H9 (cell line): Measurements from ENCODE around the gene CDNF. TPM values are rescaled to one million over a fixed set of nuclear protein-coding genes. Genes with fewer than 3 reads are reported as not detected.

Source experiments
- DNase-seq: peaks from one replicate; pipeline ENCODE4 v3.0.0-alpha.2; 2017
- H2AFZ ChIP-seq: one replicate; pipeline ENCODE4 v1.6.1; 2013; ENCODE audit warnings: mild to moderate bottlenecking, low read length, control low read depth, moderate library complexity
- H2AK5ac ChIP-seq: 2 replicates; pipeline ENCODE4 v1.6.1; 2013; ENCODE audit warnings: low read length, control low read depth, mixed read lengths; ENCODE audit not compliant: insufficient read length
- H2BK120ac ChIP-seq: one replicate; pipeline ENCODE4 v1.6.1; 2013; ENCODE audit warnings: low read depth, mild to moderate bottlenecking, low read length, control low read depth, inconsistent platforms; ENCODE audit not compliant: poor library complexity, severe bottlenecking
- H2BK12ac ChIP-seq: 2 replicates; pipeline ENCODE4 v1.6.1; 2013; ENCODE audit warnings: low read length, control low read depth, mixed read lengths, low read depth; ENCODE audit not compliant: insufficient read length
- H2BK15ac ChIP-seq: 2 replicates; pipeline ENCODE4 v1.6.1; 2013; ENCODE audit warnings: low read depth, low read length, control low read depth
- H2BK20ac ChIP-seq: one replicate; pipeline ENCODE4 v1.6.1; 2013; ENCODE audit warnings: low read depth, mild to moderate bottlenecking, low read length, control low read depth, inconsistent platforms; ENCODE audit not compliant: poor library complexity, severe bottlenecking
- H2BK5ac ChIP-seq: 2 replicates; pipeline ENCODE4 v1.6.1; 2013; ENCODE audit warnings: low read length, control low read depth, mixed read lengths; ENCODE audit not compliant: insufficient read length
- H3K14ac ChIP-seq: 2 replicates; pipeline ENCODE4 v1.6.1; 2013; ENCODE audit warnings: low read length, control low read depth; ENCODE audit not compliant: insufficient read depth
- H3K18ac ChIP-seq: 2 replicates; pipeline ENCODE4 v1.6.1; 2013; ENCODE audit warnings: low read depth, mild to moderate bottlenecking, mixed read lengths, low read length, control low read depth; ENCODE audit not compliant: insufficient read length
- H3K23ac ChIP-seq: 2 replicates; pipeline ENCODE4 v1.6.1; 2013; ENCODE audit warnings: low read length, control low read depth, mixed read lengths, low read depth; ENCODE audit not compliant: insufficient read length
- H3K23me2 ChIP-seq: 2 replicates; pipeline ENCODE4 v1.6.1; 2013; ENCODE audit warnings: low read depth, mild to moderate bottlenecking, mixed read lengths, low read length, control low read depth; ENCODE audit not compliant: insufficient read length, poor library complexity, severe bottlenecking
- H3K27ac ChIP-seq: 2 replicates; pipeline ENCODE4 v1.5.1; 2013; ENCODE audit warnings: low read length, control low read depth, mixed read lengths, low read depth; ENCODE audit not compliant: insufficient read length
- H3K27me3 ChIP-seq: 2 replicates; pipeline ENCODE4 v1.6.1; 2013; ENCODE audit warnings: low read length, control low read depth, inconsistent platforms; ENCODE audit not compliant: insufficient read depth
- H3K4ac ChIP-seq: 2 replicates; pipeline ENCODE4 v1.6.1; 2013; ENCODE audit warnings: low read depth, mild to moderate bottlenecking, control low read depth, inconsistent platforms, low read length, moderate library complexity
- H3K4me1 ChIP-seq: 2 replicates; pipeline ENCODE4 v1.6.1; 2013; ENCODE audit warnings: low read length, control low read depth, inconsistent platforms; ENCODE audit not compliant: insufficient read depth
- H3K4me2 ChIP-seq: 2 replicates; pipeline ENCODE4 v1.6.1; 2013; ENCODE audit warnings: low read length, control low read depth, mixed read lengths; ENCODE audit not compliant: insufficient read length, insufficient read depth
- H3K56ac ChIP-seq: 2 replicates; pipeline ENCODE4 v1.6.1; 2013; ENCODE audit warnings: low read depth, mild to moderate bottlenecking, mixed read lengths, low read length, control low read depth; ENCODE audit not compliant: insufficient read length
- H3K79me1 ChIP-seq: 2 replicates; pipeline ENCODE4 v1.6.1; 2013; ENCODE audit warnings: low read depth, mild to moderate bottlenecking, moderate library complexity, low read length, control low read depth, inconsistent platforms; ENCODE audit not compliant: insufficient read depth, poor library complexity, severe bottlenecking
- H3K79me2 ChIP-seq: 2 replicates; pipeline ENCODE4 v1.6.1; 2013; ENCODE audit warnings: low read length, control low read depth, inconsistent platforms; ENCODE audit not compliant: insufficient read depth
- H3K9ac ChIP-seq: 2 replicates; pipeline ENCODE4 v1.6.1; 2013; ENCODE audit warnings: low read length, control low read depth, mixed read lengths; ENCODE audit not compliant: insufficient read length; ENCODE audit errors: extremely low read depth
- H3K9me3 ChIP-seq: one replicate; pipeline ENCODE4 v1.6.1; 2013; ENCODE audit warnings: low read depth, low read length, inconsistent platforms; ENCODE audit not compliant: control insufficient read depth
- H3T11ph ChIP-seq: one replicate; pipeline ENCODE4 v1.6.1; 2013; ENCODE audit warnings: mild to moderate bottlenecking, low read length, control low read depth, inconsistent platforms
- H4K20me1 ChIP-seq: one replicate; pipeline ENCODE4 v1.6.1; 2013; ENCODE audit not compliant: control insufficient read depth, insufficient read length, insufficient read depth
- H4K5ac ChIP-seq: 2 replicates; pipeline ENCODE4 v1.6.1; 2013; ENCODE audit warnings: low read depth, mild to moderate bottlenecking, mixed read lengths, low read length, control low read depth; ENCODE audit not compliant: insufficient read length
- H4K8ac ChIP-seq: replicated peaks from 2 replicates; pipeline ENCODE4 v1.6.1; 2013; ENCODE audit warnings: low read length, control low read depth, mixed read lengths, low read depth; ENCODE audit not compliant: insufficient read length
- H4K91ac ChIP-seq: 2 replicates; pipeline ENCODE4 v1.6.1; 2013; ENCODE audit warnings: low read depth, mild to moderate bottlenecking, moderate library complexity, mixed read lengths, low read length, control low read depth; ENCODE audit not compliant: insufficient read length
- H3K27ac Mint-ChIP-seq, 3 experiments: 2 replicates in 2 of 3; 3 replicates in 1 of 3; pipeline ENCODE4 v1.8.0; 2020 to 2021; ENCODE audit warnings: mixed read lengths in 3 of 3, mild to moderate bottlenecking in 1 of 3, moderate library complexity in 1 of 3
- H3K27me3 Mint-ChIP-seq: 2 replicates; pipeline ENCODE4 v1.8.0; 2021; ENCODE audit warnings: low read depth, mild to moderate bottlenecking, moderate library complexity, mixed read lengths
- H3K36me3 Mint-ChIP-seq, 3 experiments: 2 replicates in 2 of 3; 3 replicates in 1 of 3; pipeline ENCODE4 v1.8.0; 2020 to 2021; ENCODE audit warnings: low read depth in 3 of 3, mixed read lengths in 3 of 3; ENCODE audit not compliant: insufficient read depth in 1 of 3
- H3K4me1 Mint-ChIP-seq, 2 experiments: 2 replicates each; pipeline ENCODE4 v1.8.0; 2020; ENCODE audit warnings: mixed read lengths in 2 of 2
- H3K4me3 Mint-ChIP-seq, 2 experiments: 2 replicates in 1 of 2; 3 replicates in 1 of 2; pipeline ENCODE4 v1.8.0; 2020 to 2021; ENCODE audit warnings: mild to moderate bottlenecking in 2 of 2, mixed read lengths in 2 of 2, moderate library complexity in 1 of 2
- H3K9me3 Mint-ChIP-seq, 2 experiments: 2 replicates in 1 of 2; 3 replicates in 1 of 2; pipeline ENCODE4 v1.8.0; 2020; ENCODE audit warnings: mild to moderate bottlenecking in 2 of 2, mixed read lengths in 2 of 2, moderate library complexity in 1 of 2
- CTCF ChIP-seq: fragments of 200-600 bp; sonication (generic); conservative IDR thresholded peaks from 3 replicates; pipeline ENCODE4 v1.8.0; 2021; ENCODE audit warnings: antibody characterized with exemption, mild to moderate bottlenecking
- WGBS: extraction: QIAGEN DNeasy Blood & Tissue Kit; methylation state at CpG from one replicate; pipeline ENCODE4 v1.1.7; 2013; ENCODE audit warnings: missing lambda C conversion rate, low lambda C conversion rate, mixed read lengths; ENCODE audit not compliant: insufficient read length; ENCODE audit errors: extremely low coverage; 5-methylcytosine and 5-hydroxymethylcytosine counted together
- total RNA-seq: library from RNA; stranded (reverse); gene quantifications from 2 replicates; pipeline ENCODE4 v1.2.1, GENCODE V29; 2021

Gene CDNF
- total RNA-seq, 1 experiment from 2014 or later: 1.3 TPM

- Histone ChIP-seq H3K4me2 (no peak overlapping the region), H3K23me2 (no peaks in the 10 kb centered on the region), H2BK20ac (no peak overlapping the region), H3K23ac (no peak overlapping the region), H2AFZ (no peak overlapping the region), H2BK5ac (no peak overlapping the region), H3K79me2 (no peaks in the 10 kb centered on the region), H2AK5ac (no peak overlapping the region), H3K14ac (no peak overlapping the region), H2BK120ac (no peak overlapping the region), H3K18ac (no peak overlapping the region), H3K79me1 (no peaks in the 10 kb centered on the region), H4K8ac (no peak overlapping the region), H4K5ac (no peak overlapping the region), H2BK15ac (no peak overlapping the region), H4K20me1 (no peaks in the 10 kb centered on the region), H3K56ac (no peak overlapping the region), H3K9ac (no peak overlapping the region), H3K27me3 (no peaks in the 10 kb centered on the region), H3K4me1 (no peaks in the 10 kb centered on the region), H2BK12ac (no peak overlapping the region), H3K27ac (no peak overlapping the region), H3K4ac (no peak overlapping the region), H3T11ph (no peak overlapping the region), H3K9me3 (no peaks in the 10 kb centered on the region), H4K91ac (no peak overlapping the region)
- Mint-ChIP-seq H3K9me3 (no peaks in the 10 kb centered on the region), H3K4me3 (no peak overlapping the region), H3K4me1 (no peaks in the 10 kb centered on the region), H3K27ac (no peak overlapping the region), H3K36me3 (peaks cover 5 to 49% (median 29%) of the 10 kb centered on the region in 3 experiments; a peak in 5 of 7 replicates), H3K27me3 (no peaks in the 10 kb centered on the region)
- TF ChIP-seq CTCF: no peak
- DNase-seq: no peak
- WGBS: no CpG with 5 or more reads among the region's 3 CpGs
These were observed 14.4 kb upstream of the CDNF start for GRCh38 chr10:14852236-14852635.
